ENCODE results near the gene SAMD9L.

Gene SAMD9L

GRCh38 chr7:93148144-93148543 is at the start of gene SAMD9L:
SAMD9L (minus strand) TSS chr7:93148385; CDS start chr7:93135971, 12,414 bp downstream.
- DNase-seq = no peak

- no peak for DNase-seq
These were observed 48.2 kb upstream of the SAMD9L start for GRCh38 chr7:93196336-93196735.

- no peak for DNase-seq
These were observed 46.2 kb upstream of the SAMD9L start for GRCh38 chr7:93194386-93194785.

- DNase-seq = no peak
These were observed 40.9 kb upstream of the SAMD9L start for GRCh38 chr7:93188870-93189634.

GRCh38 chr7:93185303-93186027 is 37.3 kb upstream of the SAMD9L start:
- no peak for DNase-seq

- DNase-seq = no peak
These were observed 31.0 kb upstream of the SAMD9L start for GRCh38 chr7:93179173-93179572.

- no peak for DNase-seq
These were observed 30.0 kb upstream of the SAMD9L start for GRCh38 chr7:93178213-93178612.

GRCh38 chr7:93176992-93177580 is 28.9 kb upstream of the SAMD9L start:
- no peak for DNase-seq

GRCh38 chr7:93175219-93175618 is 27.0 kb upstream of the SAMD9L start:
- no peak for DNase-seq

GRCh38 chr7:93172683-93173082 is 24.5 kb upstream of the SAMD9L start:
- no peak for DNase-seq

GRCh38 chr7:93171606-93172226 is 23.5 kb upstream of the SAMD9L start:
- DNase-seq = no peak

- DNase-seq = no peak
These were observed 17.3 kb upstream of the SAMD9L start for GRCh38 chr7:93165447-93165846.

- DNase-seq = no peak
These were observed 16.6 kb upstream of the SAMD9L start for GRCh38 chr7:93164766-93165165.

GRCh38 chr7:93161181-93161762 is 13.1 kb upstream of the SAMD9L start:
- DNase-seq = no peak

- DNase-seq = no peak
These were observed 12.2 kb upstream of the SAMD9L start for GRCh38 chr7:93160410-93160809.

GRCh38 chr7:93159490-93159889 is 11.3 kb upstream of the SAMD9L start:
- no peak for DNase-seq

- no peak for DNase-seq
These were observed 8.7 kb upstream of the SAMD9L start for GRCh38 chr7:93156884-93157283.

- DNase-seq = no peak
These were observed 2.1 kb upstream of the SAMD9L start for GRCh38 chr7:93150200-93150835.

GRCh38 chr7:93148727-93149126 is 542 bp upstream of the SAMD9L start:
- DNase-seq = no peak

- DNase-seq = no peak
These were observed 822 bp downstream of the SAMD9L start for GRCh38 chr7:93147363-93147762.

GRCh38 chr7:93146472-93147141 is 1.6 kb downstream of the SAMD9L start:
- DNase-seq = no peak

- no peak for DNase-seq
These were observed 2.1 kb downstream of the SAMD9L start for GRCh38 chr7:93146036-93146435.
